NCI-H146 treated with DMSO at 0.1 percent for 48 hours (cell line): ENCODE results near the gene EOGT.

ENCODE experiments used
- DNase-seq: peaks from one replicate; lab custom pipeline; 2025; ENCODE audit not compliant: unreplicated experiment; lab: John Stamatoyannopoulos, UW

EOGT gene

DNA sequence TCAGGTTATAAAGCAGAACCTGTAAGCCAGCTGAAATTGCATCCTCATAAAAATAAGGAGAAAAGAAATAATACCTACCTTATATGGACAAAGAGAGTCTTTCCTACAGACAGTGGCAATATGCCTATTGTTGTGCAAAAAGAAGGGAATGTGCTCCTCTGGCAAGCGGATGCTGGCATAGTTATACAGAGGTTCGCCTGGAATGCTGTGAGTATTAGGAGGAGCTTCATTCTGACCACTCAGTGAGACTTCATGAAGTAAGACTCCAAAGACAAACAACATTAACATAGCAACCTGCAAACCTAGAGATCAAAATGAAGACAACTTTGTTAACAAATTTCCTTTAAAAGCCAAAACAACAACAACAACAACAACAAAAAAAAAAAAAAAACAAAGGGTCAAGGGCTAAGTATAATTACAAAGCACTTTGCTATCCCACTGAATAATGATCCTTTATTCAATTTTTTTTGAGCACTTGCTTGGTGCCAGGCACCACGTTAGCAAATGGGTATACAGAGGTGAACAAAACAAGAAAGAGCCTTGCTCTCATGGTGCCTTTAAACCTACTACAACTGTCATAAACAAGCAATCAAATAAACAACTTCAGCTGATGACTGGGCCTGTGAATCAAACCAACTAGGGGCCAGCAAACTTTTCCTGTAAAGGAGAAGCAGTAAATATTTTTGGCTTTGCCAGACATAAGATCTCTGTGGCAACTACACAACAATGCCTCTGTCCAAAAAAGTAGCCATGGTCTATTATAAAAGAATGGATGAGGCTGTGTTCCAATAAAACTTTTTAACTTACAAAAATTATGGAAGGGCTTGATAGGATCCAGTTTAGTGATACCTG lies 3.7 kb downstream of the EOGT start:
- no peak for DNase-seq

- no peak for DNase-seq
Observed at GRCh38 chr3:69008980-69009379, 4.5 kb downstream of the EOGT start.

DNA sequence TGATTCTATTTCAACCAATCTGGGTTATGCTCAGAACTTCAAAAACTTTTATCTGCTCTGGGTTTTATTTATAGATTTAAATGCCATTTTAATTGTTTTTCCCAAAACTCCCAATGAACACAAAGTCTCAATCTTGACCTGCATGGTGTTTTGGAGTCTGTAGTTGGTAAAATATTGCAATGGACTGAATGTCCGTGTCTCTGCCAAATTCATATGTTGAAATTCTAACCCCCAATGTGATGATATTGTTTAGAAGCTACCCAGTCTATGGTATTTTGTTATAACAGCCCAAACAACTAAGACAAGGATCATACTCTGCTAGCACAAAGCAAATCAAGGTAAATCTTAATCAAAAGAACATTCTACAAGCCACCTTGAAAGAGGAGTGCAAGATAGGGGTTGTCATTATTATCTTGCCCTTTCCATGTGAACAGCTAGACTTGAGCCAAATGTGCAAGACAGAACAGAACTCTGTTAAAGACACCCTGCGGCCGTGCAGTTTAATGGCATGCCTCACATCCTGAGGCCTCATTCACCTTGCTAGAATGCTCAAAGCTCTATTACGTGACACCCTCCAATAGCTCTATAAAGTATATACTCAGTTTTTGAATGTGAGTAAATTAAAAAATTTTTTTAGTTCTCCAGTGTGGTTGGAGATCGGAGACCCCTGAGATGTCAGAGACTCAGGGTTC lies 7.5 kb downstream of the EOGT start:
- DNase-seq, result no peak

- no peak for DNase-seq
Observed at GRCh38 chr3:69005071-69005790, 8.3 kb downstream of the EOGT start.

DNA sequence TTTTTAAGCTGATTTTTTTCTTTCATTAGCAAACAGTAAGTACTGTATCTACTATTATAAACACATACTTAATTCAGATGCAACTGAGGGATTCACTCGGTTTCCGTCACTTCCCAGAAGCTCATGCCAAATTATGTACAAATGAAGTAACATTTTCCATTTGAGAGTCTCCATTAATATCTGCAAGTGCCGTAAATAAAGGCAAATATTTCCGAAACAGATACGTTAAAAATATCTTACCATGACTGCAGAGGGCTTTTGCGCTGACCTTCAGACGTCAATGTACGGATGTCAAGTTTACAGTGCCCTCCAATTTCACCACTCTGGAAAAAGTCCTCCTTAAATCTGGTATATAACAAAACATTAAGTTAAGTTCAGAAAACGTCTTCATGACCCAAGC lies 9.3 kb downstream of the EOGT start:
- no peak for DNase-seq

DNA sequence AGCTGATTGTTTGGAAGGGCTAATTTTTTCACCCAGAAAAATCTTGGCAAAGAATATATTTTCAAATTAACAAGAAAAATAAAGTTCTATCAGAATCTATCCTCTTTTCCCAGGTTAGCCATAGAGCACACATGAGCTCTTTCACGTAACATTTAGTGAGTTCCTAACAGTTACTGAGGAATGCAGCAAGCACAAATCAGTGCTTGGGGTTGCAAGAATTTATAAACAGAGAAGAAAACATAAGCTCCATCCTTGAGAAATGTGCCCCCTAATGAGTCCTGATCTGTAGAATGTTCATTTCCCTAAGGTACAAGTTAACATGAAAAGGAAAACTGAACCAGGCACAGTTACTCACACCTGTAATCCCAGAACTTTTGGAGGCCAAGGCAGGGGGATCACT lies 13.9 kb downstream of the EOGT start:
- no peak for DNase-seq

- no peak for DNase-seq
Observed at GRCh38 chr3:68999158-68999557, 14.3 kb downstream of the EOGT start.

- DNase-seq, result no peak
Observed at GRCh38 chr3:68997887-68998286, 15.6 kb downstream of the EOGT start.

- no peak for DNase-seq
Observed at GRCh38 chr3:68996356-68996995, 17.0 kb downstream of the EOGT start.

DNA sequence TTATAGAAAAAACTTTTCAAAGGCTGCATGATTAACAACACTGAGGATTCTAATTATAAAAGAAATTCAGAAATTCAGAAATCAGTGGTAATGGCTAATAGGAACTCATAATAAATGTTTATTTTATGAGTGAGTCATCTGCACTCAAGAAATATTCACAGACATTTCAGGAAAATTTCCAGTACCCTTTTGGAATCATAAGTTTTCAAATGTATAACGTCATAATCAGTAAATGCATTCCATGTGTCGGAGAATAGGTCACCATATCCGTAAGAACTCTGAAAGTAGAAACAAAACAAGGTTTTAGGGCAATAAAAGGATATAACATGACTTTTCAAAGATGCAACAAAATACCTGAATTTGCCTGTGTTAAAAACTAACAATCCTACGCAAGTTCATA lies 24.7 kb downstream of the EOGT start:
- no peak for DNase-seq

DNA sequence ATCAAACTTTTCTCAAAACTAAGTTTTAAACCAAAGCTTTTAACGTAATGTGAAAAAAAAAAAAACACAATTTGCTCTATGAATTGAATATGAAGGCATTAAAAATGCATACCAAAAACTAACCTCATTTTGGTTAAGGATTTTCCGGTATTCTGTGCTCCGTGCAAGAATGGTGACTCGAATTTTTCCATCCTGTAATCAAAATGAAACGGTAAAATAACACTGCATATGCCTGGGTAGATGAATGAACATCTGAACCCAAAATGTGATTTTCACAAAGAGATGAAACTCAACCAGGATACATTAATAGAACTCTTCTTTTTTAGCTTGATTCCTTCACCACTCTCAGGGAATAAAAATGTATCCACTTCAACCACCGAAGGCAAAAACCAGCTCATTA lies 26.2 kb downstream of the EOGT start:
- no peak for DNase-seq

- no peak for DNase-seq
Observed at GRCh38 chr3:68986496-68987208, 26.8 kb downstream of the EOGT start.

DNA sequence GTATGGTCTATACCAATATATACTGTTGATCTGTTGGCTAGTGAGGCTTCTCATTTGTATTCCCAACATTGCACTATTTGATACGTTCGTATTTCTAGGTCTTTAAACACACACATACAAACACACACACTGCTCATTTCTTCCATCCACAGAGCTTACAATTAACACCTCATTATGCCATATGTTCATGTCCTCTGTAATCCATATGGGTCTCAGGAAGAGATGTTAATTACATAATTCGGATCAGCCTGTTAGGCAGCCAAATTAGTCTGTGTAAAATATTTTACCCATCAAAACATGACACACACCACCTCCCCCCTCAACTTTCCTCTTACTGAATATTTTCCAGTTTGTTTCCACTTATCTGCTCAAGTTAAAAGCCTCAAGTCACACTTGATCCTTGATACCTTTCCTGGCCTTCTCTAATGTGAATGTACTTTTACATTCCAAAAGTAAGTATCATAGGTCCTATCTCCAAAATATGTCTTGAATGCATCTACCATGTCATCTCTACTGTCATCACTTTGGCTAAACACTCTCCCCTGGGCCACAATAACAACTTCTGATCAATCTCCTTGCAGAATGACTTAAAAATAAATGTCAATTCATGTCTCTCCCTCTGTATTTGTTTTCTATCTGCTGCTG lies 28.2 kb downstream of the EOGT start:
- DNase-seq, result no peak

DNA sequence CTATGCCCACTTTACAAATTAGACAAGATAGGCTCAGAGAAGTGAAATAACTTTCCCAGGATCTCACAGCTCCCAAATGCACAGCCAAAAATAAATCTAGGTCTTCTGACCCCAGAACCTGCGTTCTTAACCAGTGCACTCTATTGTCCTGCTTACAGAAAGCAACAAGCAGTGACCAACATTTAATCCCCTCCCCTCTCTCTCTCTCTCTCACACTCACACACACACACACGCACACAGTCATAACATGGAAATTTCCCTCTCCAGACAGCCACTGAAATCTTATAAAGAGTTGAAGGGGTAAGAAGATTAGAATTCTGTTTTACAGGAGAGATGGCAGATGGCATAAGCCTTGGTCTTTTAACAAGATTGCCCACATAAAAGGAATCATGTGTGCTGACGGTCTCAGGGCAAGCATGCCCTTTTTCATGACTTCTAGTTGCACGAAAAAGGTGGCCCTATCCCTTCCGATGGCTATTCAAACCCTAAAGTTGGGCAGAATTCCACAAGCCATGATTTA lies 29.4 kb downstream of the EOGT start:
- DNase-seq, result no peak

DNA sequence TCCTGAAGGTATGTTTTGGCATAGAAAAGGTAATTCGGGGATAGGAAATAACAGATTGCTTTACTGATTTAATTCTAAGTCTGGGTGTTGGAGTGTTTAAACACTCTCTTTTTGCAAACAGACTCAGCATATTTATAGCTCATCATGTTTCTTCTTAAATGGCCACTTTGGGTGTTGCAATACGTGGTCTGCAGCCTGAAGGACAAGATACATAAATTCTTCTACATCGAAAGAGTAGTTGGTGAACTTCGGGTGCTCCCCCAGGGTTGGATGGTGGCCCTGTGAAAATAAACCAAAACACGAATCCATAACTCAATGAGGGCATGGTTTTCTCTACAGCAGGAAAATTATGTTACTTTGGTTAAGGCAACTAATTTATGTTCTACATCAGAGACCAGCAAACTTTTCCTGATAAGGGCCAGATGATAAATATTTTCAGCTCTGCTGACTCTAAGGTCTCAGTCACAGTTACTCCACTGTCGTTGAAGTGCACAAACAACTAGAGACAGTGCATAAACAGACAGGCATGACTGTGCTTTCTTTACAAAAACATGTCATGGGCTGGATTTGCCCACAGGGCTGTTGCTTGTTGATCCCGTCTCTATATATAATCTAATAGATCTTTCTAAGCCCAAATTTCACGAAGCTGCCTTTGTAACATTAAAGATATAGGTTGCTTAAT lies 35.9 kb downstream of the EOGT start:
- no peak for DNase-seq

- no peak for DNase-seq
Observed at GRCh38 chr3:68974711-68975110, 38.8 kb downstream of the EOGT start.

- DNase-seq, result no peak
Observed at GRCh38 chr3:68973639-68974038, 39.8 kb downstream of the EOGT start.

GRCh38 chr3:68972358-68972979 lies 41.0 kb downstream of the EOGT start:
- peak; percentile 27 for DNase-seq

DNA sequence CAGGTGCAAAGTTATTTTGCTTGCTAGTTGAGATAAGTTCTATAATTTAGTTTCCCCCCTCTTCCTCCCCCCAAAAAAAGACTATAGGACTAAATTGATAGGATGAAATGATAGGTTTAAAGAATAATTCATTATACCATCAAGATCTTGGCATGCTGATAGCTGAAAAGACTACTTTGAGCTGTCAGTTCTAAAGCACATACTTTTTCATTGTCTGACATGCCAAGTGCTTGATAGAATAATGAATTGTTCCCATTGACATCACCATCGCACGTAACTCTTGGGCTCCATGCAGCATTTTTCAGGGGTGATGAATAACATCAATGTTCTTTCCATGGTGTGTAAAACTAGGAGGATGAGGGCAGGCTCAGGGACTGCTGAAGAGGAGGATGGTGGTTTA lies 48.8 kb downstream of the EOGT start:
- no peak for DNase-seq
